Embryonic facial prominence (tissue), 1 donor: Measurements from ENCODE around the gene LSAMP.

ENCODE experiments used
- DNase-seq: peaks from one replicate; pipeline ENCODE4 v3.0.0-alpha.2; 2016; ENCODE audit errors: extremely low spot score

LSAMP gene

GRCh38 chr3:116354382-116354781 lies 90.9 kb downstream of the LSAMP start:
- no peak for DNase-seq

- no peak for DNase-seq
These were observed 95.1 kb downstream of the LSAMP start for GRCh38 chr3:116350119-116350733.

GRCh38 chr3:116348216-116348615 lies 97.1 kb downstream of the LSAMP start:
- DNase-seq, result no peak

- DNase-seq, result no peak
These were observed 102.8 kb downstream of the LSAMP start for GRCh38 chr3:116342499-116342898.

GRCh38 chr3:116341899-116342298 lies 103.4 kb downstream of the LSAMP start:
- DNase-seq, result no peak

- DNase-seq, result no peak
These were observed 103.9 kb downstream of the LSAMP start for GRCh38 chr3:116341381-116341780.

- no peak for DNase-seq
These were observed 104.5 kb downstream of the LSAMP start for GRCh38 chr3:116340680-116341216.

GRCh38 chr3:116339441-116340028 lies 105.8 kb downstream of the LSAMP start:
- DNase-seq, result no peak

- no peak for DNase-seq
These were observed 106.6 kb downstream of the LSAMP start for GRCh38 chr3:116338713-116339112.

- DNase-seq, result no peak
These were observed 108.1 kb downstream of the LSAMP start for GRCh38 chr3:116337229-116337628.

- DNase-seq, result no peak
These were observed 113.9 kb downstream of the LSAMP start for GRCh38 chr3:116331380-116331779.

- DNase-seq, result no peak
These were observed 122.4 kb downstream of the LSAMP start for GRCh38 chr3:116322750-116323375.

- DNase-seq, result no peak
These were observed 126.9 kb downstream of the LSAMP start for GRCh38 chr3:116318370-116318769.

- no peak for DNase-seq
These were observed 128.5 kb downstream of the LSAMP start for GRCh38 chr3:116316771-116317170.

GRCh38 chr3:116314476-116314875 lies 130.8 kb downstream of the LSAMP start:
- DNase-seq, result no peak

- DNase-seq, result no peak
These were observed 138.6 kb downstream of the LSAMP start for GRCh38 chr3:116306720-116307119.

- DNase-seq, result no peak
These were observed 139.1 kb downstream of the LSAMP start for GRCh38 chr3:116306149-116306548.

GRCh38 chr3:116302087-116302747 lies 143.1 kb downstream of the LSAMP start:
- no peak for DNase-seq

- DNase-seq, result no peak
These were observed 143.9 kb downstream of the LSAMP start for GRCh38 chr3:116301422-116301821.

GRCh38 chr3:116300226-116300625 lies 145.1 kb downstream of the LSAMP start:
- DNase-seq, result no peak

GRCh38 chr3:116299646-116300081 lies 145.6 kb downstream of the LSAMP start:
- no peak for DNase-seq

GRCh38 chr3:116298151-116298550 lies 147.1 kb downstream of the LSAMP start:
- DNase-seq, result no peak
